GM03348 (cell line): ENCODE data around the gene LTF.
"Not testable (repeated sequence)": the region's sequence is repeated elsewhere in the genome, so short reads cannot be mapped to it uniquely, and the experiment has no call there.

Experiments
- DNase-seq: peaks from one replicate; pipeline ENCODE4 v3.0.0; 2012; ENCODE audit warnings: low spot score

The LTF gene

DNA sequence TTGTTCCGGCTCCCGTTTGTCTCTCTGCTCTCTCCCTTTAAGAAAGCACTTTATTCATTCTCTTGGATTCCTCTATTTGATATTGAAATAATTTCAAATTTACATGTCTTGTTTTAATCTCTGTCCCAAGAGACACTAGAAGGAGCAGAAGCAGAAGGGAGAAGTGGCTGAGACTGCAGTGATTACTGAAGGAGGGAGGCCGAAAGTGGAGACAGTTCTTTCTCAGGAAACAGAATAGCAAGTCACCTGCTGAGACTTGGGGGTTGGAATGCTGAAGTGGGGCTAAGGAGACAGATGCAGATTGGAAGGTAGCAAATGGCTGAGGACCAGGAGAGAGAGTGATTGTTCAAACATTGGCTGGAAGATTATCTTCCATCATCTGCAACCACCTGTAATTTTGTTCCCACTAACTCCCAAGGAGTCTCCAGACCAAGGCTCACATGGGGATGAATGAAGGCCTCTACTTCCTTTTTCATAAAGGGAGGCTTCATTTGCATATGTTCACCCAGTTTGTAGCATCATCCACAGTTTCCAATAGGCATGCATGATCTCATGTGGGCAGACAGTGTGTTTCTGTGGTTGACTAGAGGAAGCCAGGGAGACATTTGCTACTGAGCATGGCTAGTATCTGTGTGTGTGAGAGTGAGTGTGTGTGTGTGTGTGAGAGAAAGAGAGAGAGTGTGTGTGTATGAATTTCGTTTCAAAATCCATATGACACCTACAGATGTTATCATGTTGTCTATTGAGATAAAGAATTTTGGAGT is 24.0 kb downstream of the LTF start:
- DNase-seq: no peak

- DNase-seq: no peak
Measured at GRCh38 chr3:46438831-46439230, 25.9 kb downstream of the LTF start.

GRCh38 chr3:46435081-46435726 is 29.5 kb downstream of the LTF start:
- no peak for DNase-seq

- no peak for DNase-seq
Measured at GRCh38 chr3:46433841-46434240, 30.9 kb downstream of the LTF start.

DNA sequence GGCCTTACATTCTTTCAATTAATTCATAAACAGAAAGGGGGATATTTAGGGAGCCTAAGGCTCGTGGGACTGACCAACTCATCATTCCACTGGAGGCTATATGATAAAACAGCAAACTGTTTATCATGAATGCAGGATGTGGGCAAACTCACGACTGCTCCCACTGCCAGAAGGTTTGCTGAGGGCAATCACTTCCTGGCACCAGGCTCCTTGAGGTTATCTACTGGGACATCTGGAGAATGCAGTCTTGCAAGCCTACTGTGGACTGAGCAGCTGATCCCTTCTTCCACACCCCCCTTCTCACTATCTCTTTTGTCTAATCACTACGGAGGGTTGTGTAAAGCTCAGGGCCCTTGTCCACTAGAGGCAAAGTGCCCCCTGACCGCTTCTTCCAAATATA is 31.6 kb downstream of the LTF start:
- DNase-seq: not testable (repeated sequence)

DNA sequence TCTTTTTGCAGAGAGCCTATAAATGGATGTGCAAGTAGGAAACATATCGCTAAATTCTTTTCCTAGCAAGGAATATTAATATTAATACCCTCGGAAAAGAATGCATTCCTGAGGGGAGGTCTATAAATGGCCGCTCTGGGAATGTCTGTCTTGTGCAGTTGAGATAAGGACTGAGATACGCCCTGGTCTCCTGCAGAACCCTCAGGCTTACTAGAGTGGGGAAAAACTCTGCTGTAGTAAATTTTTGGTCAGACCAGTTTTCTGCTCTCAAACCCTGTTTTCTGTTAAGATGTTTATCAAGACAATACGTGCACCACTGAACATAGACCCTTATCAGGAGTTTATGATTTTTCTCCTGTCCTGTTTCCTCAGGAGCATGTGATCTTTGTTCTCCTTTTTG is 32.8 kb downstream of the LTF start:
- DNase-seq: not testable (repeated sequence)

DNA sequence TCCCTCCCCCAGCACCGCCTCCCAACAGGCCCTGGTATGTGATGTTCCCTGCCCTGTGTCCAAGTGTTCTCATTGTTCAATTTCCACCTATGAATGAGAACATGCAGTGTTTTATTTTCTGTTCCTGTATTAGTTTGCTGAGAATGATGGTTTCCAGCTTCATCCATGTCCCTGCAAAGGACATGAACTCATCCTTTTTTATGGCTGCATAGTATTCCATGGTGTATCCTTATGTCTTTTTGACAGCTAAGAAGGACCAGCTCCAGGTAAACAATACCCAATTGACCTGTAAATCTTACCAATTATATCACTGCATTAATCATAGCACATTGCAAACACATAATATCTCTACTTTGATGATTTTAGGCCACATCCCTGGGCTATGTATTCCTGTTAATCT is 33.8 kb downstream of the LTF start:
- DNase-seq: not testable (repeated sequence)

DNA sequence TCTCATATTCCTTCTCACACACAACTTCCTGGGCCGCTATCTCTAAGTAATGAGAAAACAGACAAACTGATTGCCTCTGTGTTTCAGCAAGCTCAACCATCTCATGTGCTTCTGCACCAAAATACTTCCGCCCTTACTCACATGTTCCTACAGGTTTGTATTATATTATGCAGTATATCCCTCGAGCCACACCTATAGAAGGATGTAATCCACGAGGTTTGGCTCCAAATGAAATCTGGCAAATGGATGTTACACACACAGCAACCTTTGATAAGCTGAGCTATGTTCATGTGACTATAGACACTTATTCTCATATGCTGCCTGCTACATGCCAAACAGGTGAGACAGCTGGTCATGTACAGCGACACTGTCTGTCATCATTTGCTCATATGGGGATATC is 35.0 kb downstream of the LTF start:
- no peak for DNase-seq

- no peak for DNase-seq
Measured at GRCh38 chr3:46429250-46429649, 35.5 kb downstream of the LTF start.

DNA sequence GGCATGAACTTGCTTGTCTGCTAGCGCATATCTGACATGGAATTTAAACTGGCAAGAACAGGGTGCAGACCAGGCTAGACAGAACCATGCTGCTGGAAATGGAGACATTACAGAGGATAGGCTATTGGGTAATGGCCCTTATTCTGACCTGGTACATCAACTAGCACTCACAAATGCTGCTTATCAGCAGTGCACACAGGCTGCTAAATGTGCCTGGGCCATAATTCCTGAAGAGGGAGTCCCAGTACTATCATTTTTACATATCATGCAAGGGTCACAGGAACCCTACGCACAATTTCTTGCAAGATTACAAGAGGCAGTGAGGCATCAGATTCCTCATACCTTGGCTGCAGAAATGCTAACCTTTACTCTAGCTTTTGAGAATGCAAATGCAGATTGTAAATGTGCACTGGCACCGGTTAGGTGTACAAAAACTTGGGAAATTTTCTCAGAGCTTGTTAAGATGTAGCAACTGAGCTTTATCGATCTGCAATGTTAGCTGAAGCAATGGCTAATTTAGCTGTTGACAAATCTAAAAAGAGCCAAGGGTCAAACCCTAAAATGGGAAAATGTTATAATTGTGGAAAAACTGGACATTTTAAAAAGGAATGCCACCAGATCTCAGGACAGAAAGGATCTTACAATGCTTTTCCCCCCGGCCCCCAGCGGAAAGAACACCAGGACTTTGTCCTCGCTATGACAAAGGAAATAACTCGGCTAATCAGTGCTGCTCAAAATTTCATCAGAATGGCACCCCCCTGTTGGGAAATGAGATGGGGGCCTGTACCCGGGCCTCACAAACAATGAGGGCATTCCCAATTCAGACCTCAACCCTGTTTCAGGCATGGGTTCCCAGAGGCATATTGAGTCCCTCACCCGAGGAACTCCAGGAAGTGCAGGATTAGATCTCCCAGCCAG is 36.5 kb downstream of the LTF start:
- no peak for DNase-seq

DNA sequence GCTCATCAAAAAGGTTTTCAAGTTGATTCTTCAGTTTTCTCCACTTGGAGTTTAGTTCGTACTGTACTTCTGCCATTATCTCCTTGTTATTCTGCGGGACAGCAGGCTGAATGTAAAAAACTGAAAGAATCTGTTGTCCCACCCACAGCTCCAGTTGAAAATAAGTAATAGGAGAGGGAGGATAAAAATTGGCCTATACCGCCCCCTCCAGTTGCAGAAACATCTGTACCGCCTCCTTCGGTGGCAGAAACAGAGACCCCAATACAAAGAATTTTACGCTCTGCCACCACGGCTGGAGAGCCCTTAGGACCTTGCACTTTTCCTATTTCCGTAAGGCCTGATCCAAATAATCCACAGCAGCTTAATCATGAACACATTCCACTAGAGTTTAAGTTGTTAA is 37.3 kb downstream of the LTF start:
- DNase-seq: not testable (repeated sequence)

- DNase-seq: not testable (repeated sequence)
Measured at GRCh38 chr3:46426476-46426875, 38.2 kb downstream of the LTF start.

DNA sequence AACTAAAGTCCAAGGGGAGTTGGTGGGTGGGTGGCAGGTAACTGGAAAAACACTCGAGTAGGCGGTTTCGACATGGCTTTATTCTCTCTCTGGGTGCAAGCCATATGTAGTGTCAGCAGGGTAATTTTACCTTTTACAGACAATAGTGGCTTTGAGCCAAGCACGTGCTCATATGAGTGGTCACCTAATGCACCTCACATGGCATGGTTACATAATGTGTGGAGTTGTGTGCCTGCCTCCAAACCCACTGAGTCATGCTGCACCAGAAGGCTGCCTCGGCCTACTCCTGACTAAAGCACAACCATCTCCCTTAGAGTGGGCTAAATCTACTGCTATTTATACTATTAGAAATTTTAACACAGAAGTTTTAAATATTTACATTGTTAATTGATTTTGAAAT is 41.1 kb downstream of the LTF start:
- DNase-seq: no peak

GRCh38 chr3:46422617-46423016 is 42.1 kb downstream of the LTF start:
- DNase-seq: no peak

GRCh38 chr3:46420931-46421330 is 43.8 kb downstream of the LTF start:
- DNase-seq: no peak

GRCh38 chr3:46419816-46420215 is 44.9 kb downstream of the LTF start:
- DNase-seq: no peak

- DNase-seq: no peak
Measured at GRCh38 chr3:46417841-46418611, 46.7 kb downstream of the LTF start.

DNA sequence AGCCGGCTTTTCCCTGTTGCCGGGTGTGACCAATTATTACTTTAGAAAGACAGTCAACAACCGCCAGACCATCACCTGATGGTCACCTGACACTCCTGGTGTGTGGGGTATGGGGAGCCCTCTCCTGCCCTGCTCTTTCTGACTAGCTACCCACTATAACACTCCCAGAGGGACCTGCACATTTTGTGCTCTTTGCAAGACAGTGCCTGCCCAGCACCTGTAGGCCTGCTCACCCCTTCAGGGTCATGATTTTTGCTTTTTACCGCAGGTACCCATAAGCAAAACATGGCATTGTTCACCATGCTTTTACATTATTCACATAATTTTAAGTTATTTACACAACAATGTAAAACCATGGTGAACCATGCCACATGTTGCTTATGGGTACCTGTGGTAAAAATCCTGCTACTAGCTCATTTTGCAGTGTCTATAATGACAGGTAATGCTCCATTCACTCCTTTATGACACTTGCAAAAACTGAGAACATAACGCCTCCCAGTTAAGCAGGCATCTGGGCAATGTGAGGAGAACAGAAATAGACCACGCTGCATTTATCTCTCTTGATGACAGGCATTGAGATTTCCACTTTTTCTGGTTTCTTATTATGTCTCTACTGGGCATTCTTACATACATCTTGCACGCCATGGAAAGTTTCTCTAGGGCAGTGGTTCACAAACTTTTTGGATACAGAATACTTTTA is 47.7 kb downstream of the LTF start:
- no peak for DNase-seq

DNA sequence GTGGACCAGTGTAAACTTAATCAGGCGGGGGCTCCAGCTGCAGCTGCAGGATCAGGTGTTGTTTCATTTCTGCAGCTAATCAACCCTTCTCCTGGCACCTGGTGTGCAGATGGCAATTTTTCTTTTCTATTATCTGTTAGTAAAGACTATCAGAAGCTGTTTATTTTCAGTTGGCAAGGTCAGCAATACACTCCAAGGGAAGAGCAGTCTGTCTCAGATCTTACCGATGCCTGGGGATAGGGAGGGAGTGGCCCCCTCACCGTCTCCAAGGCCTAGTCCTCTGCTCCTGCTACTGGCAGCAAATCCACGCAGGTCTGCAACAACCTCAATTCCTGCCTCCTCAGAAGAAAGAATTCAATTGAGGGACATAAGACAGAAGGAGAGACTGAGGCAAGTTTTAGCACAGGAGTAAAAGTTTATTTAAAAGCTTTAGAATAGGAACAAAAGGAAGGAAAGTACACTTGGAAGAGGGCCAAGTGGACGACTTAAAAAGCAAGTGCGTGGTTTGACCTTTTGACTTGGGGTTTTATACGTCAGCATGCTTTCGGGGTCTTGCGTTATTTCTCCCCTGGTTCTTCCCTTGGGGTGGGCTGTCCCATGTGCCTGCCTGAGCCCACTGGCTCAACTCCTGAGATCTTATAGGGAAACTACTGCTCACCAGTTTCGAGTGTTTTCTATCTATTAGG is 48.4 kb downstream of the LTF start:
- DNase-seq: no peak

DNA sequence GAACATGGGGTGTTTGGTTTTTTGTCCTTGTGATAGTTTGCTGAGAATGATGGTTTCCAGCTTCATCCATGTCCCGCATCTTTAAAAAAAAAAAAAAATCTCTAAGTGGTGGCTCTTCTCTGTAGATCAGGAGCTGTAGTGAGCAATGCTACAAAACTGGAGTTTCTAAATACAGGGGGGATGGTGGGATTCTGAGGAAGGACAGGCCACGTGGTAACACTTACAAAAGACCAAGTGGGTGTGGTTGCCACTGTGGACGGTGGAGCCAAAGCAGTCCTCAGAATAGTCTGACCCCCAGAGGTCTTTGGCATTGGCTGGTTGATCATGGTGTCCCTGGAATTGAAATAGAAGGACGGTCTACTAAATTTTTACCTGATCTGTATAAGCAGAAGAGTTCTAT is 50.0 kb downstream of the LTF start:
- no peak for DNase-seq

DNA sequence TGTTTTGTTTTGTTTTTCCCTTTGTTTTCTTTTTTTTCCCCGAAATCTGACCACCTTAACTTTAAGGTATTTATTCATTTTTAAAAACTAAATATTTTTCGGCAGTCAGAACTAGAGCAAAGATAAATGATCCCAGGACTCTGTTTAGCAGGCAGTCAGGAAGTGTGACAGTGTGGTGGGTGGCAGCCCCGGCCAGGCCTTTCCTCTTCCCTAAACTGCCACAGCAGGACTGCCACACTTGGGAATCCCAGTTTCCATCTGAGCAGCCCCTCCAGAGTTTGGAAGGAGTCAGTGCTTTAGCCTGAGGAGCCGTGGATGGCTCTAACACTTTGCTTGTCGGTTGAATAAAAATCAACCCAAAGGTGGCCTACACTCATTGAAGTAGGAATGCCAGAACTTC is 50.8 kb downstream of the LTF start:
- DNase-seq: no peak
